ENCODE results near the gene CCDC148.
A peak's percentile ranks its signal among the peaks of the same experiment; 100 is the strongest.

CCDC148 gene

DNA sequence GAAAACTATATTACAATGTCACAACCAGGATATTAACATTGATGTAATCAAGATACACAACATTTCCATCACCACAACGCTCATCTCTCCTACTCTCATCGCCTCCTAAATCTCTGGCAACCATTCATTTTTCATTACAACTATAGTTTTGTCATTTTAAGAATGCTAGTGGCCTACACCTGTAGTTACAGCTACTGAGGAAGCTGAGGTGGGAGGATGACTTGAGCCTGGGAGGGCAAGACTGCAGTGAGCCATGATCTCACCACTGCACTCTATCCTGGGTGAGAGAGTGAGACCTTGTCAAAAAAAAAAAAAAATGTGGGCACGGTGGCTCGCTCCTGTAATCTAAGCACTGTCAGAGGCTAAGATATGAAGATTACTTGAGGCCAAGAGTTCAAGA, 10.7 kb upstream of the CCDC148 start:
- Histone ChIP-seq H3K36me3 (replicated peaks; ENCODE audit: low read depth, low read length) (peaks cover 12% of the 10 kb centered on the region), H3K27me3 (ENCODE audit: low read depth, low read length) (no peaks in the 10 kb centered on the region), H3K4me2 (ENCODE audit: low read length) (no peak overlapping the region), H3K4me3 (ENCODE audit: low read length) (no peak overlapping the region), H3K9ac (ENCODE audit: low read length) (no peak overlapping the region), H3K79me2 (ENCODE audit: low read length) (peaks cover 43% of the 10 kb centered on the region), H3K27ac (ENCODE audit: low read length) (no peak overlapping the region), H3K4me1 (ENCODE audit: low read length) (no peaks in the 10 kb centered on the region), H3K9me3 (ENCODE audit: insufficient read depth, low read length) (no peaks in the 10 kb centered on the region), H4K20me1 (ENCODE audit: insufficient read depth, low read length) (peaks cover 23% of the 10 kb centered on the region), H2AFZ (ENCODE audit: low read depth, low read length) (no peak overlapping the region)
- TF ChIP-seq EZH2phosphoT487 (IDR thresholded peaks at IDR 0.05; ENCODE audit: low read depth) = no peak
- TF ChIP-seq, protein P1, sequence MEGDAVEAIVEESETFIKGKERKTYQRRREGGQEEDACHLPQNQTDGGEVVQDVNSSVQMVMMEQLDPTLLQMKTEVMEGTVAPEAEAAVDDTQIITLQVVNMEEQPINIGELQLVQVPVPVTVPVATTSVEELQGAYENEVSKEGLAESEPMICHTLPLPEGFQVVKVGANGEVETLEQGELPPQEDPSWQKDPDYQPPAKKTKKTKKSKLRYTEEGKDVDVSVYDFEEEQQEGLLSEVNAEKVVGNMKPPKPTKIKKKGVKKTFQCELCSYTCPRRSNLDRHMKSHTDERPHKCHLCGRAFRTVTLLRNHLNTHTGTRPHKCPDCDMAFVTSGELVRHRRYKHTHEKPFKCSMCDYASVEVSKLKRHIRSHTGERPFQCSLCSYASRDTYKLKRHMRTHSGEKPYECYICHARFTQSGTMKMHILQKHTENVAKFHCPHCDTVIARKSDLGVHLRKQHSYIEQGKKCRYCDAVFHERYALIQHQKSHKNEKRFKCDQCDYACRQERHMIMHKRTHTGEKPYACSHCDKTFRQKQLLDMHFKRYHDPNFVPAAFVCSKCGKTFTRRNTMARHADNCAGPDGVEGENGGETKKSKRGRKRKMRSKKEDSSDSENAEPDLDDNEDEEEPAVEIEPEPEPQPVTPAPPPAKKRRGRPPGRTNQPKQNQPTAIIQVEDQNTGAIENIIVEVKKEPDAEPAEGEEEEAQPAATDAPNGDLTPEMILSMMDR (IDR thresholded peaks at IDR 0.05; ENCODE audit: low read depth, low read length) = no peak

DNA sequence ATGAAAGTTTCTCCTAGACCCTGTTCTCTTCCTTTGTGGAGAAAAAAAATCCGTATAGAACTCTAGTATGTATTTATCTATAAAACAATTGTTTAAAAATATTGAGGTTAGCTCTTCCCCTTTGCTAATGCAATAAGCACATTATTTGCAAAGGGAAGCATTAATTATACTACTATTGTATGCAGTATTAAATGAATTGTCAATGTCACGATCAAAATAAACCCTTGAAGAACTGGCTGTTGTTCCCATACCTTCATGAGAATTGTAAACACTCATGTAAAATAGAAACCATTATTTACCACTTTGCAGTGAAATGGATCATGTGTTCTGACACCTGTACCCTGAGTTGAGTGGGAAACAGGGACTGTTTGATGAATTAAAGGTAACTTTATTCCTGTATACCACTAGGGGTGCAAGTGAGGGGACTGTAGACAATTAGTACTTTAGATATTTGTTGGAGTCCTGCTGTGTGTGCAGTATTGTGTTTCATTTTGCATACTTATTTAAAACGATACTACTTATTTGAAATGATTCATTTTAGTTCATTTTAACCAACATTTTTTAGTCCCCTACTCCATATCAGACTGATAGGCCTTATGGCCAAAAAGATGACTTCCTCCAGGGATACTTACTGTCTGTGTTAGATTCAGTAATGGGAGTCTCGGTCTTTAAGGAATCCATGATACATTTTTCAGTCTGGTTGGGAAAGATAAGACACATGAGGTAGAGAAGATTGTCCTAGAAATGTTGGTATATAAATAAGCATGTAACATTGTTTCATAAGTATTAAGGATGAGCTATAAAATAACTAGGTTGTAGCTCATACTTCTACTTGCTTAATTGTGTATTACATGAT, 8.1 kb upstream of the CCDC148 start:
- no peaks in the 10 kb centered on the region for H3K9me3 ChIP-seq (ENCODE audit: insufficient read depth, low read length)
- no peak overlapping the region for H3K27ac ChIP-seq (ENCODE audit: low read length)
- H3K79me2 ChIP-seq (ENCODE audit: low read length) = peaks cover 67% of the 10 kb centered on the region
- no peak overlapping the region for H3K9ac ChIP-seq (ENCODE audit: low read length)
- H3K36me3 ChIP-seq (replicated peaks; ENCODE audit: low read depth, low read length) = no peaks in the 10 kb centered on the region
- TF ChIP-seq, protein P1 (IDR thresholded peaks at IDR 0.05; ENCODE audit: low read depth, low read length) = peak; percentile 59
- TF ChIP-seq EZH2phosphoT487 (IDR thresholded peaks at IDR 0.05; ENCODE audit: low read depth) = no peak
- H3K4me2 ChIP-seq (ENCODE audit: low read length) = no peak overlapping the region
- H3K4me1 ChIP-seq (ENCODE audit: low read length) = peaks cover 18% of the 10 kb centered on the region
- H3K4me3 ChIP-seq (ENCODE audit: low read length) = no peak overlapping the region
- no peaks in the 10 kb centered on the region for H3K27me3 ChIP-seq (ENCODE audit: low read depth, low read length)
- H4K20me1 ChIP-seq (ENCODE audit: insufficient read depth, low read length) = peaks cover 42% of the 10 kb centered on the region
- no peak overlapping the region for H2AFZ ChIP-seq (ENCODE audit: low read depth, low read length)

GRCh38 chr2:158463496-158464095, 7.0 kb upstream of the CCDC148 start:
- H3K4me3 ChIP-seq (ENCODE audit: low read length) = no peak overlapping the region
- peaks cover 78% of the 10 kb centered on the region for H3K79me2 ChIP-seq (ENCODE audit: low read length)
- no peak overlapping the region for H3K9ac ChIP-seq (ENCODE audit: low read length)
- no peaks in the 10 kb centered on the region for H3K9me3 ChIP-seq (ENCODE audit: insufficient read depth, low read length)
- H3K36me3 ChIP-seq (replicated peaks; ENCODE audit: low read depth, low read length) = no peaks in the 10 kb centered on the region
- H2AFZ ChIP-seq (ENCODE audit: low read depth, low read length) = no peak overlapping the region
- H3K27me3 ChIP-seq (ENCODE audit: low read depth, low read length) = no peaks in the 10 kb centered on the region
- no peak overlapping the region for H3K4me2 ChIP-seq (ENCODE audit: low read length)
- peaks cover 28% of the 10 kb centered on the region for H3K4me1 ChIP-seq (ENCODE audit: low read length)
- no peak overlapping the region for H3K27ac ChIP-seq (ENCODE audit: low read length)
- peaks cover 53% of the 10 kb centered on the region for H4K20me1 ChIP-seq (ENCODE audit: insufficient read depth, low read length)
- TF ChIP-seq EZH2phosphoT487 (IDR thresholded peaks at IDR 0.05; ENCODE audit: low read depth) = no peak

DNA sequence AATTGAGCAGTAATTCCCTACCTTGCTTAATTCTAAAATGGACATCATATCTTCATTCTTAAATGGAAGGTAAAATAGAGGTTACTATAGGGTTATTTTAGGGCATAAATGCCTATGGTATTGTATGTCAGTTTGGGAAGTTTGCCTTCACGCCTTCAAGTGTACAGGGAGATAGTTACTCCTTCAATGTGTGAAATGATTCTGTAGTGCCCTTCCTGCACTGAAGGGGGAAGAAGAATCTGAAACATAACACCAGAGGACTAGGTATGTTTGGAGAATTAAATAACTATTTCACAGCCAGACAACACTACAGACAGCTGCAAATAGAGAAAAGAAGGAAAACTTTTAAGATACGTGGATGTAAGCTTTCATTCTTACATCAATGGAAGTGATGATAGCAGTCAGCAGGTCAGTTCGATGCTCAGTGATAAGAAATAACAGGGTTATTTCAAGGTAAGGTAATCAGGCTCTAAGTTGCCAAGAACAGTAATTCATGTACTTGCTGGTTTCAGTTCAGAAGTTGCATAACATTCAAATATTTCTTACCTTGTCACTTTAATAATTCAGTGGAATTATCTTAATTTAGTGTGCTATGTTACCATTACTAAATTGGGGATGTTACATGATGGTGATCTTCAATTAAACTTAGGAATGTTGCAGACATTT, 4.2 kb upstream of the CCDC148 start:
- no peaks in the 10 kb centered on the region for H3K36me3 ChIP-seq (replicated peaks; ENCODE audit: low read depth, low read length)
- TF ChIP-seq, protein P1 (IDR thresholded peaks at IDR 0.05; ENCODE audit: low read depth, low read length) = peak; percentile 16; the same call in 1 of the 2 replicates
- TF ChIP-seq EZH2phosphoT487 (IDR thresholded peaks at IDR 0.05; ENCODE audit: low read depth) = no peak
- no peaks in the 10 kb centered on the region for H3K9me3 ChIP-seq (ENCODE audit: insufficient read depth, low read length)
- peaks cover 35% of the 10 kb centered on the region for H3K4me1 ChIP-seq (ENCODE audit: low read length)
- H3K79me2 ChIP-seq (ENCODE audit: low read length) = peaks cover 83% of the 10 kb centered on the region
- no peak overlapping the region; the same call in 1 of the 2 replicates for H3K4me3 ChIP-seq (ENCODE audit: low read length)
- no peak overlapping the region for H2AFZ ChIP-seq (ENCODE audit: low read depth, low read length)
- no peak overlapping the region; the same call in 1 of the 2 replicates for H3K27ac ChIP-seq (ENCODE audit: low read length)
- no peaks in the 10 kb centered on the region for H3K27me3 ChIP-seq (ENCODE audit: low read depth, low read length)
- H4K20me1 ChIP-seq (ENCODE audit: insufficient read depth, low read length) = peaks cover 59% of the 10 kb centered on the region
- H3K9ac ChIP-seq (ENCODE audit: low read length) = no peak overlapping the region
- H3K4me2 ChIP-seq (ENCODE audit: low read length) = peak overlapping the region; percentile 60
